IMR-90 (cell line): ENCODE data around the gene WLS. TPM values are rescaled to one million over a fixed set of nuclear protein-coding genes. Genes with fewer than 3 reads are reported as not detected.

Source experiments
- ATAC-seq: fragments of 200-7000 bp; cut with Tn5 transposase; 2 replicates; pipeline ENCODE4 v1.9.1; 2020; ENCODE audit warnings: low read depth, mild to moderate bottlenecking, moderate library complexity
- BruUV-seq: library from RNA; stranded (reverse); fragments of 400-500 nt; replicated peaks from 2 replicates; lab custom pipeline; 2021; lab: Mats Ljungman, UMichigan
- CTCF ChIA-PET: fragments of 300-600 bp; formaldehyde crosslinking; extraction: SDS; loops from one replicate; lab custom pipeline; 2021; ENCODE audit warnings: antibody characterized with exemption; lab: Yijun Ruan, JAX
- POLR2A ChIA-PET: fragments of 300-600 bp; sonication (Branson Sonifier 250); formaldehyde crosslinking; loops from one replicate; lab custom pipeline; 2022; ENCODE audit warnings: antibody characterized with exemption; ENCODE audit not compliant: unreplicated experiment; lab: Charles Lee
- DNase-seq: peaks from one replicate; pipeline ENCODE4 v3.0.0; 2013
- H2AFZ ChIP-seq: replicated peaks from 2 replicates; pipeline ENCODE3; 2013; ENCODE audit warnings: low read length, mild to moderate bottlenecking; ENCODE audit not compliant: poor library complexity
- H2AK5ac ChIP-seq: 2 replicates; pipeline ENCODE4 v1.6.1; 2013; ENCODE audit warnings: low read depth, low read length, inconsistent platforms
- H2AK9ac ChIP-seq: replicated peaks from 2 replicates; pipeline ENCODE3; 2013; ENCODE audit warnings: mild to moderate bottlenecking, low read depth, low read length, moderate library complexity; ENCODE audit not compliant: poor library complexity
- H2BK120ac ChIP-seq: 2 replicates; pipeline ENCODE4 v1.6.1; 2013; ENCODE audit warnings: low read depth, low read length, inconsistent platforms
- H2BK15ac ChIP-seq: 3 replicates; pipeline ENCODE4 v1.6.1; 2013; ENCODE audit warnings: low read depth, low read length, inconsistent platforms
- H2BK20ac ChIP-seq: 2 replicates; pipeline ENCODE4 v1.6.1; 2013; ENCODE audit warnings: low read depth, mild to moderate bottlenecking, inconsistent platforms, low read length, moderate library complexity
- H2BK5ac ChIP-seq: 2 replicates; pipeline ENCODE4 v1.6.1; 2013; ENCODE audit warnings: mild to moderate bottlenecking, low read depth, low read length, inconsistent platforms; ENCODE audit not compliant: poor library complexity, severe bottlenecking
- H3K14ac ChIP-seq: replicated peaks from 2 replicates; pipeline ENCODE4 v1.6.1; 2013; ENCODE audit warnings: low read depth, low read length, inconsistent platforms
- H3K18ac ChIP-seq: 2 replicates; pipeline ENCODE4 v1.6.1; 2013; ENCODE audit warnings: low read depth, low read length, control low read depth
- H3K23ac ChIP-seq: 2 replicates; pipeline ENCODE4 v1.6.1; 2013; ENCODE audit warnings: low read depth, low read length, inconsistent platforms
- H3K27ac ChIP-seq: 2 replicates; pipeline ENCODE4 v1.5.1; 2013; ENCODE audit warnings: mild to moderate bottlenecking, control low read depth, low read length; ENCODE audit not compliant: insufficient read depth
- H3K27me3 ChIP-seq: 2 replicates; pipeline ENCODE4 v1.6.1; 2013; ENCODE audit warnings: low read length; ENCODE audit not compliant: control insufficient read depth, insufficient read depth
- H3K36me3 ChIP-seq: 2 replicates; pipeline ENCODE4 v1.6.1; 2013; ENCODE audit warnings: low read length, mixed read lengths; ENCODE audit not compliant: control insufficient read depth, insufficient read depth
- H3K4ac ChIP-seq: 2 replicates; pipeline ENCODE4 v1.6.1; 2013; ENCODE audit warnings: low read depth, low read length, inconsistent platforms
- H3K4me1 ChIP-seq: 2 replicates; pipeline ENCODE4 v1.6.1; 2013; ENCODE audit warnings: low read length, mixed read lengths; ENCODE audit not compliant: control insufficient read depth, insufficient read depth
- H3K4me2 ChIP-seq: 2 replicates; pipeline ENCODE4 v1.6.1; 2013; ENCODE audit warnings: low read depth, mild to moderate bottlenecking, control low read depth, low read length, moderate library complexity
- H3K4me3 ChIP-seq: 2 replicates; pipeline ENCODE4 v1.5.1; 2013; ENCODE audit warnings: low read depth, mild to moderate bottlenecking, control low read depth, low read length, moderate library complexity; ENCODE audit not compliant: insufficient read depth
- H3K56ac ChIP-seq: 2 replicates; pipeline ENCODE4 v1.6.1; 2013; ENCODE audit warnings: low read length, inconsistent platforms; ENCODE audit not compliant: insufficient read depth; ENCODE audit errors: extremely low read depth
- H3K79me1 ChIP-seq, 2 experiments: 2 replicates each; pipeline ENCODE4 v1.6.1; 2013; ENCODE audit warnings: low read length in 2 of 2, inconsistent platforms in 1 of 2, low read depth in 1 of 2
- H3K9ac ChIP-seq: 2 replicates; pipeline ENCODE4 v1.6.1; 2013; ENCODE audit warnings: low read depth, low read length, control low read depth
- H3K9me1 ChIP-seq: 2 replicates; pipeline ENCODE4 v1.6.1; 2013; ENCODE audit warnings: low read length, inconsistent platforms; ENCODE audit not compliant: insufficient read depth
- H3K9me3 ChIP-seq: 2 replicates; pipeline ENCODE4 v1.6.1; 2013; ENCODE audit warnings: low read length; ENCODE audit not compliant: control insufficient read depth, insufficient read depth
- H4K20me1 ChIP-seq: 2 replicates; pipeline ENCODE4 v1.6.1; 2013; ENCODE audit warnings: low read length, inconsistent platforms; ENCODE audit not compliant: insufficient read depth
- H4K5ac ChIP-seq: 2 replicates; pipeline ENCODE4 v1.6.1; 2013; ENCODE audit warnings: mild to moderate bottlenecking, low read depth, low read length, control low read depth
- H4K8ac ChIP-seq, 2 experiments: 2 replicates each; pipeline ENCODE4 v1.6.1; 2013; ENCODE audit warnings: low read depth in 2 of 2, low read length in 2 of 2, control low read depth in 1 of 2, inconsistent platforms in 1 of 2
- H4K91ac ChIP-seq: 2 replicates; pipeline ENCODE4 v1.6.1; 2013; ENCODE audit warnings: low read depth, low read length, inconsistent platforms; ENCODE audit not compliant: insufficient read depth
- BHLHE40 ChIP-seq: fragments of 150-350 bp; IDR thresholded peaks from 2 replicates; pipeline ENCODE4 v1.6.1; 2016; ENCODE audit warnings: mild to moderate bottlenecking, low read depth, low read length
- CEBPB ChIP-seq: IDR thresholded peaks from 2 replicates; pipeline ENCODE4 v1.6.1; 2012; ENCODE audit warnings: low read depth, low read length, improper control_type of control experiment
- CHD1 ChIP-seq: IDR thresholded peaks from 2 replicates; pipeline ENCODE4 v1.6.1; 2012; ENCODE audit warnings: low read depth, low read length, improper control_type of control experiment
- FOS ChIP-seq: fragments of 150-350 bp; IDR thresholded peaks from 2 replicates; pipeline ENCODE4 v1.6.1; 2016; ENCODE audit warnings: low read depth, low read length
- MAFK ChIP-seq: IDR thresholded peaks from 2 replicates; pipeline ENCODE4 v1.6.1; 2012; ENCODE audit warnings: low read depth, low read length, improper control_type of control experiment
- MAZ ChIP-seq: IDR thresholded peaks from 2 replicates; pipeline ENCODE4 v1.6.1; 2012; ENCODE audit warnings: low read depth, mild to moderate bottlenecking, low read length, improper control_type of control experiment, moderate library complexity, borderline replicate concordance
- MXI1 ChIP-seq: IDR thresholded peaks from 2 replicates; pipeline ENCODE4 v1.6.1; 2012; ENCODE audit warnings: low read depth, mild to moderate bottlenecking, low read length, moderate library complexity, borderline replicate concordance
- NFE2L2 ChIP-seq: fragments of 150-350 bp; IDR thresholded peaks from 2 replicates; pipeline ENCODE4 v1.6.1; 2016; ENCODE audit warnings: low read depth, mild to moderate bottlenecking, low read length
- RAD21 ChIP-seq: IDR thresholded peaks from 2 replicates; pipeline ENCODE4 v1.6.1; 2012; ENCODE audit warnings: low read length, improper control_type of control experiment
- RFX5 ChIP-seq: IDR thresholded peaks from 2 replicates; pipeline ENCODE4 v1.8.0; 2012; ENCODE audit warnings: low read depth, mild to moderate bottlenecking, low read length, moderate library complexity
- SMC3 ChIP-seq: fragments of 150-350 bp; IDR thresholded peaks from 2 replicates; pipeline ENCODE4 v1.6.1; 2016; ENCODE audit warnings: low read depth, mild to moderate bottlenecking, antibody characterized with exemption, low read length, moderate library complexity
- USF2 ChIP-seq: fragments of 150-350 bp; IDR thresholded peaks from 2 replicates; pipeline ENCODE4 v1.6.1; 2017; ENCODE audit warnings: mild to moderate bottlenecking, antibody characterized with exemption, low read length, low read depth
- WGBS, 2 experiments: methylation state at CpG; one replicate each; pipeline versions ENCODE4 v1.1.5 to v1.1.7; 2013; ENCODE audit warnings: missing lambda C conversion rate in 2 of 2; ENCODE audit not compliant: insufficient read length in 1 of 2; ENCODE audit errors: extremely low coverage in 2 of 2; 5-methylcytosine and 5-hydroxymethylcytosine counted together
- dilution Hi-C: fragments of 300-500 bp; cut with HindIII; formaldehyde crosslinking; loops from one replicate; pipeline ENCODE4 v1.14.3; 2018; ENCODE audit warnings: low sequenced_read_pairs; ENCODE audit not compliant: unreplicated experiment
- in situ Hi-C: fragments of 300-500 bp; cut with MboI; formaldehyde crosslinking; loops from 3 replicates; pipeline ENCODE4 v1.14.3; 2019; ENCODE audit warnings: low sequenced_read_pairs, inconsistent platforms, mixed read lengths
- intact Hi-C: fragments of 100-400 bp; cut with micrococcal nuclease; formaldehyde crosslinking; loops from 2 replicates; pipeline ENCODE4 v1.10.0; 2022
- polyA plus RNA-seq, 3 experiments: library from polyadenylated mRNA; depleted of rRNA; stranded (reverse); fragments of >200 nt; gene quantifications; 2 replicates each; pipeline ENCODE4 v1.2.3, GENCODE V29; 2012; ENCODE audit warnings: low replicate concordance in 1 of 3
- total RNA-seq: library from RNA; depleted of rRNA; stranded (reverse); fragments of >200 nt; gene quantifications from 2 replicates; pipeline ENCODE4 v1.2.3, GENCODE V29; 2012

The WLS gene
- total and polyA plus RNA-seq, 2 of the 4 experiments (the other 2 are of a cell fraction), result 152 to 157 TPM

- Histone ChIP-seq H3K79me1 (no peaks in the 10 kb centered on the region), H3K56ac (no peak overlapping the region), H3K9me1 (no peaks in the 10 kb centered on the region), H3K9ac (no peak overlapping the region), H2AK9ac (no peak overlapping the region), H3K14ac (no peak overlapping the region), H4K5ac (no peak overlapping the region), H2BK120ac (no peak overlapping the region), H4K8ac (no peak overlapping the region), H2BK5ac (no peak overlapping the region), H3K4me1 (peaks cover 3% of the 10 kb centered on the region), H2BK15ac (no peak overlapping the region), H2AFZ (no peak overlapping the region), H3K4me2 (no peak overlapping the region), H3K4ac (no peak overlapping the region; the same call in 1 of the 2 replicates), H3K4me3 (no peak overlapping the region), H3K23ac (no peak overlapping the region), H2AK5ac (no peak overlapping the region), H3K27me3 (no peaks in the 10 kb centered on the region), H3K18ac (no peak overlapping the region), H4K20me1 (no peaks in the 10 kb centered on the region), H3K9me3 (no peaks in the 10 kb centered on the region), H4K91ac (no peak overlapping the region), H3K27ac (no peak overlapping the region), H2BK20ac (no peak overlapping the region), H3K36me3 (no peaks in the 10 kb centered on the region)
- in situ Hi-C loops, result no loop called here
- POLR2A ChIA-PET, result no interaction called here
- no peak for DNase-seq
- intact Hi-C loops, result no loop called here
- WGBS, 2 experiments, result 80% methylated on average over 2 of the region's 4 CpGs; no CpG with 5 or more reads in 1 of the 2 experiments
- TF ChIP-seq FOS (no peak), SMC3 (no peak), NFE2L2 (no peak), CHD1 (no peak), CEBPB (no peak), MAFK (no peak), RFX5 (no peak), BHLHE40 (no peak), USF2 (no peak), MAZ (no peak), RAD21 (no peak), MXI1 (no peak)
- dilution Hi-C loops, result no loop called here
- ATAC-seq, result no peak
- CTCF ChIA-PET, result interaction anchor here (0.7 to 1.5 kb wide), 2 partner anchors 12 to 69 kb away, joined by 4 read pairs; no protein-coding TSS in a partner anchor
- BruUV-seq, result no TSS peak
Observed at GRCh38 chr1:68273530-68273929, 41.2 kb upstream of the WLS start.
